GM12875 (cell line): ENCODE measurements around the gene VSTM2B.

Experiments
- H3K4me3 ChIP-seq: one replicate; pipeline ENCODE4 v1.5.1; 2011; ENCODE audit warnings: low read depth, low read length, control low read depth
- CTCF ChIP-seq: IDR thresholded peaks from 2 replicates; pipeline ENCODE4 v1.5.1; 2011; ENCODE audit warnings: low read depth, mild to moderate bottlenecking, control low read depth, inconsistent platforms, low read length, moderate library complexity, borderline replicate concordance; ENCODE audit not compliant: insufficient read depth

Gene VSTM2B

GRCh38 chr19:29563486-29564101 is 37.8 kb downstream of the VSTM2B start:
- no peak for TF ChIP-seq CTCF
- H3K4me3 ChIP-seq = no peak overlapping the region

- no peak overlapping the region for H3K4me3 ChIP-seq
- no peak for TF ChIP-seq CTCF
Observed at GRCh38 chr19:29564574-29565005, 38.8 kb downstream of the VSTM2B start.

DNA sequence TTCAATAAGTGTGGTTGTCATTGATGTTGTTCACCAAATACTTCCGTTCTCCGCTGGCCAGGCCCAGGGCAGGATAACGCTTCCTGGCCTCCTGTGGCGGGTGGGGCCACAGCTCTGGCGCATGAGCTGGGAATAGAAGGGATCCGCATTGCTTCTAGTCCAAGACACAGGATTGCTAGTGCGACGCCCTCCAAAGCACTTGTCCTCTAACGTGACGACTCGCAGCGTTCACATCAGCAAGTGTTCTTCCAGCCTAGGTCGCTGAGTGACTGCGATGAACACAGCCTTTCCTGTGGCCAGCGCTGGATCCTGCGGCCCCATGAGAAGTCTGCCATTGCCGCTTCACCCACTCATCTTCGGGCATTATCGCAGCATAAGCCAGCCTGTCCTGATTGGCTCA is 39.4 kb downstream of the VSTM2B start:
- H3K4me3 ChIP-seq = no peak overlapping the region
- TF ChIP-seq CTCF = no peak

DNA sequence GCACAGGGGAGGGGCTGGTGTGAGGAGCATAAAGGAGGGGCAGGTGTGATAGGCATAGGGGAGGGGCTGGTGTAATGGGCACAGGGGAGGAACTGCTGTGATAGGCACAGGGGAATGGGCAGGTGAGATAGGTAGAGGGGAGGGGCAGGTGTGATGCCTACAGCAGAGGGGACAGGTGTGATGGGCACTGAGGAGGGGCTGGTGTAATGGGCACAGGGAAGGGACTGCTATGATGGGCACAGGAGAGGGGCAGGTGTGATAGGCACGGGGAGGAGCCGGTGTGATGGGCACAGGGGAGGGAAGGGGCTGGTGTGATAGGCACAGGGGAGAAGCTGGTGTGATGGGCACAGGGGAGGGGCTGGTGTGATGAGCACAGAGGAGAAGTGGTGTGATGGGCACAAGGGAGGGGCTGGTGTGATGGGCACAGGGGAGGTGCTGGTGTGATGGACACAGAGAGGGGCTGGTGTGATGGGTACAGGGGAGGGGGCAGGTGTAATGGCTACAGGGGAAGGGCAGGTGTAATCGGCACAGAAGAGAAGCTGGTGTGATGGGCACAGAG is 40.8 kb downstream of the VSTM2B start:
- TF ChIP-seq CTCF = no peak
- H3K4me3 ChIP-seq = no peak overlapping the region

DNA sequence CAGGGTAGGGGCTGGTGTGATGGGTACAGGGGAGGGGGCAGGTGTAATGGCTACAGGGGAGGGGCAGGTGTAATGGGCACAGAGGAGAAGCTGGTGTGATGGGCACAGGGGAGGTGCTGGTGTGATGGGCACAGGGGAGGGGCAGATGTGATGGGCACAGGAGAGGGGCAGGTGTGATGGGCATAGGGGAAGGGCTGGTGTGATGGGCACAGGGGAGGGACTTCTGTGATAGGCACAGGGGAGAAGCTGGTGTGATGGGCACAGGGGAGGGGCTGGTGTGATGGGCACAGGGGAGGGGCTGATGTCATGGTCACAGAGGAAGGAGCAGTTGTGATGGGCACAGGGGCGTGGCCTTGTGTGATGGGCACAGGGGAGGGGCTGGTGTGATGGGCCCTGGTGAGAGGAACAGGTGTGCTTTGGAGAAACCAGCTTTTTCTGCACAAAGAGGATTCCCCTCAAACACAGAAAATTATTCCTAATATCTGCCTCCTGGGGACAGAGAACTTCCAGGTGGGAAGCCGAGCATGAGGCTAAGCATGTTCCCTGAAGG is 41.6 kb downstream of the VSTM2B start:
- H3K4me3 ChIP-seq = no peak overlapping the region
- no peak for TF ChIP-seq CTCF

GRCh38 chr19:29568036-29569025 is 42.5 kb downstream of the VSTM2B start:
- no peak for TF ChIP-seq CTCF
- no peak overlapping the region for H3K4me3 ChIP-seq
